HEK293 (cell line): Measurements from ENCODE around the gene RHOU.

Source experiments
- CTCF ChIP-seq: fragments of 450-650 bp; formaldehyde crosslinking; IDR thresholded peaks from 2 replicates; pipeline ENCODE4 v1.5.1; 2016; ENCODE audit warnings: missing biosample characterization, missing genetic modification characterization
- MYNN ChIP-seq: fragments of 450-650 bp; formaldehyde crosslinking; IDR thresholded peaks from 2 replicates; pipeline ENCODE4 v1.5.1; 2016; ENCODE audit warnings: missing biosample characterization, missing genetic modification characterization, borderline replicate concordance

GRCh38 chr1:228778026-228778425 is 42.7 kb downstream of the RHOU start:
- TF ChIP-seq CTCF (tag by site-specific recombination) (no peak), MYNN (tag by site-specific recombination) (no peak)
